OCI-LY3 (cell line): Measurements from ENCODE around the gene DEPDC5.

ENCODE experiments used
- H2AFZ ChIP-seq: fragments of 200-600, 300-600 bp; shearing (Covaris generic); 2 replicates; pipeline ENCODE4 v1.6.0; 2014; ENCODE audit warnings: antibody characterized with exemption, low read depth, low read length
- H3K27ac ChIP-seq: fragments of 200-600, 300-600 bp; sonication (generic); 2 replicates; pipeline ENCODE4 v1.5.1; 2014; ENCODE audit warnings: mild to moderate bottlenecking, low read length, moderate library complexity, mixed read lengths
- H3K27me3 ChIP-seq: fragments of 200-600, 300-600 bp; sonication (generic); 2 replicates; pipeline ENCODE4 v1.6.1; 2014; ENCODE audit warnings: low read depth, low read length, mixed read lengths
- H3K36me3 ChIP-seq: fragments of 200-600, 300-600 bp; sonication (generic); replicated peaks from 2 replicates; pipeline ENCODE3; 2014; ENCODE audit warnings: low read depth, low read length, mixed read lengths
- H3K4me1 ChIP-seq: fragments of 300-600, 200-600 bp; sonication (generic); 2 replicates; pipeline ENCODE4 v1.6.1; 2014; ENCODE audit warnings: low read length, mixed read lengths
- H3K4me2 ChIP-seq: fragments of 200-600, 300-600 bp; sonication (generic); 2 replicates; pipeline ENCODE4 v1.6.1; 2014; ENCODE audit warnings: low read length, mixed read lengths
- H3K4me3 ChIP-seq: fragments of 300-600, 200-600 bp; sonication (generic); 2 replicates; pipeline ENCODE4 v1.5.1; 2014; ENCODE audit warnings: antibody characterized with exemption, mild to moderate bottlenecking, low read length, moderate library complexity
- H3K79me2 ChIP-seq: fragments of 300-600, 200-600 bp; shearing (Covaris generic); 2 replicates; pipeline ENCODE4 v1.6.1; 2014; ENCODE audit warnings: mild to moderate bottlenecking, low read length, mixed read lengths
- H3K9ac ChIP-seq: fragments of 300-600, 200-600 bp; shearing (Covaris generic); 2 replicates; pipeline ENCODE4 v1.6.0; 2014; ENCODE audit warnings: mild to moderate bottlenecking, low read length, moderate library complexity
- H3K9me3 ChIP-seq: fragments of 200-600, 300-600 bp; shearing (Covaris generic); 2 replicates; pipeline ENCODE4 v1.6.1; 2014; ENCODE audit warnings: low read length, mixed read lengths; ENCODE audit not compliant: insufficient read depth
- H4K20me1 ChIP-seq: fragments of 200-600, 300-600 bp; sonication (generic); 2 replicates; pipeline ENCODE4 v1.6.1; 2016; ENCODE audit warnings: low read length, mixed read lengths; ENCODE audit not compliant: insufficient read depth
- EZH2phosphoT487 ChIP-seq: fragments of 200-600 bp; shearing (Covaris generic); IDR thresholded peaks from 2 replicates; pipeline ENCODE4 v1.6.1; 2018; ENCODE audit warnings: antibody characterized with exemption, mixed run types, low read depth
- TF ChIP-seq, protein P1 (sequence below): fragments of 200-600, 300-600 bp; sonication (generic); IDR thresholded peaks from 2 replicates; pipeline ENCODE4 v1.5.1; 2014; ENCODE audit warnings: antibody characterized with exemption, low read length, low read depth

The DEPDC5 gene

DNA sequence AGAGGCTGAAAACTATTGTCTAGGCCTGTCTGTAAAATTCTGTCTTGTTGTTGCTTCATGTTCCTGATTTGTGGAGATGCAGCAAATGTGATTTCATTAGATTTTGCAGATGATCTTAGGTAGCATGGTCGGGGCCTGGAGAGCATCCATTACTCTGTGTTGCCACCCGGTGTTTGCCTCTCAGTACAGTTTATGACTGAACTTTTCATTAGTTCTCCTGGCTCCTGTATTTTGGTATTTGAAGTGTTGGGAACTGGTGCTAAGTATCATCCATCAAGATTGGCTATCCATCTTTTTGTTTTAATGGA, 198.2 kb downstream of the DEPDC5 start:
- Histone ChIP-seq H3K4me2 (no peak overlapping the region), H3K4me3 (no peak overlapping the region), H4K20me1 (peaks cover 85% of the 10 kb centered on the region), H2AFZ (no peak overlapping the region), H3K9me3 (no peaks in the 10 kb centered on the region), H3K36me3 (peaks cover 72% of the 10 kb centered on the region), H3K4me1 (peaks cover 5% of the 10 kb centered on the region), H3K79me2 (peaks cover 97% of the 10 kb centered on the region), H3K27ac (no peak overlapping the region), H3K9ac (no peak overlapping the region), H3K27me3 (no peaks in the 10 kb centered on the region)
- TF ChIP-seq, protein P1, sequence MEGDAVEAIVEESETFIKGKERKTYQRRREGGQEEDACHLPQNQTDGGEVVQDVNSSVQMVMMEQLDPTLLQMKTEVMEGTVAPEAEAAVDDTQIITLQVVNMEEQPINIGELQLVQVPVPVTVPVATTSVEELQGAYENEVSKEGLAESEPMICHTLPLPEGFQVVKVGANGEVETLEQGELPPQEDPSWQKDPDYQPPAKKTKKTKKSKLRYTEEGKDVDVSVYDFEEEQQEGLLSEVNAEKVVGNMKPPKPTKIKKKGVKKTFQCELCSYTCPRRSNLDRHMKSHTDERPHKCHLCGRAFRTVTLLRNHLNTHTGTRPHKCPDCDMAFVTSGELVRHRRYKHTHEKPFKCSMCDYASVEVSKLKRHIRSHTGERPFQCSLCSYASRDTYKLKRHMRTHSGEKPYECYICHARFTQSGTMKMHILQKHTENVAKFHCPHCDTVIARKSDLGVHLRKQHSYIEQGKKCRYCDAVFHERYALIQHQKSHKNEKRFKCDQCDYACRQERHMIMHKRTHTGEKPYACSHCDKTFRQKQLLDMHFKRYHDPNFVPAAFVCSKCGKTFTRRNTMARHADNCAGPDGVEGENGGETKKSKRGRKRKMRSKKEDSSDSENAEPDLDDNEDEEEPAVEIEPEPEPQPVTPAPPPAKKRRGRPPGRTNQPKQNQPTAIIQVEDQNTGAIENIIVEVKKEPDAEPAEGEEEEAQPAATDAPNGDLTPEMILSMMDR, result peak; percentile 21; the same call in 1 of the 2 replicates
- TF ChIP-seq EZH2phosphoT487, result no peak

GRCh38 chr22:31952472-31952871, 198.7 kb downstream of the DEPDC5 start:
- no peak overlapping the region for H3K4me3 ChIP-seq
- peaks cover 92% of the 10 kb centered on the region for H3K79me2 ChIP-seq
- TF ChIP-seq, protein P1, result no peak
- no peak for TF ChIP-seq EZH2phosphoT487
- H2AFZ ChIP-seq, result no peak overlapping the region
- peaks cover 85% of the 10 kb centered on the region for H4K20me1 ChIP-seq
- H3K27me3 ChIP-seq, result no peaks in the 10 kb centered on the region
- peaks cover 74% of the 10 kb centered on the region for H3K36me3 ChIP-seq
- H3K9me3 ChIP-seq, result no peaks in the 10 kb centered on the region
- H3K9ac ChIP-seq, result no peak overlapping the region
- H3K4me1 ChIP-seq, result 0 out of 2 replicates have a peak, but pooled peaks cover 1% of the 10 kb centered on the region
- no peak overlapping the region for H3K4me2 ChIP-seq
- H3K27ac ChIP-seq, result no peak overlapping the region

- Histone ChIP-seq H3K27ac (no peak overlapping the region), H3K4me3 (no peak overlapping the region), H2AFZ (no peak overlapping the region), H3K36me3 (peaks cover 76% of the 10 kb centered on the region), H3K9ac (no peak overlapping the region), H3K27me3 (no peaks in the 10 kb centered on the region), H3K79me2 (peaks cover 85% of the 10 kb centered on the region), H3K9me3 (no peaks in the 10 kb centered on the region), H4K20me1 (peaks cover 86% of the 10 kb centered on the region), H3K4me1 (no peaks in the 10 kb centered on the region), H3K4me2 (no peak overlapping the region)
- TF ChIP-seq EZH2phosphoT487, result no peak
- TF ChIP-seq, protein P1, result no peak
Measured at GRCh38 chr22:31953261-31953660, 199.4 kb downstream of the DEPDC5 start.

GRCh38 chr22:31954535-31955523, 201.0 kb downstream of the DEPDC5 start:
- Histone ChIP-seq H3K27me3 (no peaks in the 10 kb centered on the region), H3K4me1 (no peaks in the 10 kb centered on the region), H3K27ac (no peak overlapping the region), H4K20me1 (peaks cover 86% of the 10 kb centered on the region), H3K4me3 (no peak overlapping the region), H3K79me2 (peaks cover 70% of the 10 kb centered on the region), H3K9me3 (no peaks in the 10 kb centered on the region), H3K9ac (no peak overlapping the region), H2AFZ (no peak overlapping the region), H3K4me2 (no peak overlapping the region), H3K36me3 (peaks cover 72% of the 10 kb centered on the region)
- TF ChIP-seq, protein P1, result no peak
- TF ChIP-seq EZH2phosphoT487, result no peak
